HG03025 (cell line): Measurements from ENCODE around the gene ADAMTS17.

ENCODE experiments used
- ATAC-seq: cut with Tn5 transposase; IDR thresholded peaks from one replicate; pipeline ENCODE4 v1.9.1; 2021; ENCODE audit warnings: mild to moderate bottlenecking, moderate library complexity; ENCODE audit not compliant: unreplicated experiment, low FRiP score

The ADAMTS17 gene

DNA sequence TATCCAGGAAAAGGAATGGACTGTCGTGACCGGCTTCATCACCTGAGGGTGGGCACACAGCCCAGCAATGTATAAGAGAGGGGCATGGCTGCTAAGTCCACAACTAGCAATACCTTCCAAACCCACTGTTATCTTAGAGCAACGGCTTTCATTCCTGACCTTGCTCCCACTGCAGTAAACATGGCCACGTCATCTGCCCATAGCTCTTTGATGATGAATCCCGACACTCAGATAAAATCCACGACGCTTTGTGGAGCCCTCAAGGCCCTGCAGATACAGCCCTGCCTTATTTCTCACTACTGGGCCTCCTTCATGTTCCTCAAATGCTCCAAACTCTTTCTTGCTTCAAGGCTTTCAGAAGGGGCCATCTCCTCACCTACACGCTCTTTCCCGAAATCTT lies 114.0 kb downstream of the ADAMTS17 start:
- ATAC-seq, result no peak

DNA sequence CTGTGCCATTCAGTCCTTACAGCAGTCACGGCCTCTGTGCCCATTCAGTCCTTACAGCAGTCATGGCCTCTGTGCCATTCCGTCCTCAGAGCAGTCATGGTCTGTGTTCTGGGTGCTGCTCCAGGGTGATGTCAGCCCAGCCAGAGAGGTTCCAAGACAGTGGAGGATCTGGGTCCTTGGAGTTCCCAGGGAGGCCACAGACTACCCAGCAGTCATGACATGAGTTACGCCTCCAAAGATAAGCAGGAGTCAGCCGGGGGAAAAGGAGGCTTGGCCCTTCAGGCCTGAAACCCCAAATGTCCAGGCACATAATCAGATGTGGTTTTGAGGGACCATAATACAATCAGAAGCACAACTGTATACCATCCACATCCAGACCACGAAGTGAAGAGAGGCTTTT lies 115.7 kb downstream of the ADAMTS17 start:
- no peak for ATAC-seq

DNA sequence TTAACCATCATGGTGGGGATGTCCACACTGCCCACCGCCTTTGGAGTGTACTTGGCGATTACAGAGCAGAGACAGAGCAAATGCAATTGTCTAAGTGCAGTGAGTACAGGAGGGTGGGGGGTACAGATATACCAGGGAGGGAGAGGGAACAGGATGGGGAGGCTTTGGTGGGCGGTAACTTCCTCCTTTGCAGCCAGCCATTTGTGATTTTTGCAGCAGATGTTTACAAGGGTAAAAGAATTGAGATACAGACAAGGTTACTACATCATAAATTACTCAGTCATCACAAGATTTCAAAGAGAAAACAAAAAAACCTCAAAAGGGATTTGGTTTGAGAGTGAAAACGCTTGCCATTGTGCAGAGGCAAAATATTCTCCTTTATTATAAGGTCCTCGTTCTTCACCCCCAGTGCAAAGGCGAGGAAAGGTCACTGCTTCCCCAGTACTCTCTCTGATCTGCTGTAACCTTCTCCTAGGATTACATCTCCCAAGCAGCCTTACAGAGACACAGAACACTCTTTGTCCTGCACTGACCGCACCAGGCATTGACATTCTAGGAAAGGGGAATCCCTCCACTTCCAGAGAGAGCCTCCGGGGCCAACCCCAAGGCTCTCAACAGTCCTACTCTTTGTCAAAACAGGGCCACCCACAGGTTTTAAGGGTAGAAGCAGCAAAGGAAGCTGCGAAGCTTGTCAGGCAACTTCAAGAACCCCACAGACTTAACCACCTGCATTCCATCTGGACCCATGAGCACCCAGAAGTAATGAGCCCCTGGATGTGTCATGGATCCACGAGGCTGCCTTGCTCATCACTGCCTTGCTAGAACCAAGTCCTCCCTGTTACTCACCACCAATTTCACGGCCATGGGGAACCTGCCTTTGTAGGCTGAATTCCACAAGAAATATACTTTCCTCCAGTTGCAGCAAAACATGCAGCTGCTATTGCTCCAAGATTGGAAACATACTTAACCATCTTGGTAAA lies 117.3 kb downstream of the ADAMTS17 start:
- ATAC-seq, result no peak

DNA sequence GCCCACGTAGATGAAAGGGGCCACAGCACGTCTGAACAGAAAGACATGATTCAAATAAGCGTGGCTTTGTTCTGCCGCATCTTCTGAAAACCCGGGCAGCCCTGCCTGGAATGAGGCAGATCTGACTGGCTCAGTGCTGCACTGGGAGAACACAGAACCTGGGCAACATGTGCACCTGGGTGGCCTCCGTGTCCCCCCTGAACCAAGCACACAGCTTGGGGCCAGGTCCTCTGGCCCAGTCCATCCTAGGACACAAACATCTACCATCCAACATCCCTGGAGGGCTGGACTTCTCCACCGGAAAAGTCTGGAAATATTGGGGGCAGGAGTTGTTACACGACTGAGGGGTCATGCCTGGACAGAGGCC lies 119.4 kb downstream of the ADAMTS17 start:
- no peak for ATAC-seq

DNA sequence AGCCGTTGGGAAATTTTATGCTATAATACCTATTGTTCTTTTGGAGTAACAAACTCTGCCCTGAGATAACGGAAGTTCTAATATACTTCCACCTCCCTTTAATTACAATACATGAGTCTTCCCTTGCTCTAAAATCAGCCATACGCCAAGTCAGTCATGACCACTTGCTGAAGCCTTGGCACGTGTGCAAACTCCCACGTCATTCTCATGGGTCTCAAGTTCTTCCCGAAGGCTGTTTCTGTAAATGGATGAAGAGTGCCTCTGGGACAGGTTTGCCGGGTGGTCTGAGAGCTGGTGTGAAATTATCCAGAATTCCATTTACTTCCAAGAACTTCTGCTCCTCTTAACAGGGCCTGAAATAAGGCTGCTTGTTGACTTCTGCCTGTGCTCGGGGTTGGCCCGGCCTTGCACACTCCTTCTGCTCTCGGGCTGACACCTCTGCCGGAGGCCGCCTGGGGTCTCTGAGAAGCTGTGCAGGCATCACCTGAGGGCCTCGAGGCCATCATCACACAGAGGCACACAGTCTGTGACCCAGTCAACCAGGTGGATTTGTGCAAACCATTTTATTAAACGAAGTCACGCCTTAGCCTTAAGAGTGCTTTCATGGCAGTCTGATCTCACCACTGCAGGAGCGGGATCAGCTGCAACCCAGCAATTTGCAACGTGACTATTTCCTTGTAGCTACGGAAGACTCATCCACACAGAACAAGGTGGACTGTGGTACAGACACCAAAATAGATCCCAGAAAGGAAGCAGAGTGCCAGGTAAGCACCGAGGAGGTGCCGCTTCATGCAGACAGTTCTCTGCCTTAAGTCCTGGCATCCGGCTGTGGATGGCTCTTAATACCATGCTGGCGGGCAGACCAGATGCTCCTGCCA lies 120.1 kb downstream of the ADAMTS17 start:
- no peak for ATAC-seq

DNA sequence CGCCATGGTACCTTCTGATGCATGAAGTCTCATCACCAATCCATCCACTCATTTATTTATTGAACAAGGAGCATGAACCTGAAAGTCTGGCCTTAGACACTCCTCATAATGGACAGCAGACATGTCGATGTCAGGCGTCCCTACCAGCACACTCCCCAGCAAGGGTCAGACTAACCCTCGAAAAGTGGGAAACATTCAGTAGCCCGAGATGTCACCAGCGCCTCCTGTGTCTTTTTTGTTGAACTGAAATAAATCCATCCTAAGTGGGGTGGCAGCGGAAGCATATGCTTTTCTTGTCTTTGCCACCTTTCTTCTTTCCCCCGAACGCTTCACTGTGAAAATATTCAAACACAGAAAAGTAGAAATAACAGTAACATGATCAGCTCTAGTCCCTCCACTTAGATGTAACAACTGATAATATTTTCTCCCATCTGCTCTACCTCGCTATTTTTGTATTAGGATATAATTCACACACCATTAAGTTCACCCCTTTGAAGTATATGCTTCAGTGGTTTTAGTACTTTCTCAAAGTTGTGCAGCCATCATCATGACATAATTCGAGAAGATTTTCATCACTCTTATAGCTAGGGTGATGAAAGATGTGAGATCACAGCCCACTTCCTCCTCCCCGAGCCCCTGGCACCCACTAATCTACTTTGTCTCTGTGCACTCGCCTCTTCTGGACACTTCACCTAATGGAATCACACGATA lies 121.6 kb downstream of the ADAMTS17 start:
- ATAC-seq, result no peak

DNA sequence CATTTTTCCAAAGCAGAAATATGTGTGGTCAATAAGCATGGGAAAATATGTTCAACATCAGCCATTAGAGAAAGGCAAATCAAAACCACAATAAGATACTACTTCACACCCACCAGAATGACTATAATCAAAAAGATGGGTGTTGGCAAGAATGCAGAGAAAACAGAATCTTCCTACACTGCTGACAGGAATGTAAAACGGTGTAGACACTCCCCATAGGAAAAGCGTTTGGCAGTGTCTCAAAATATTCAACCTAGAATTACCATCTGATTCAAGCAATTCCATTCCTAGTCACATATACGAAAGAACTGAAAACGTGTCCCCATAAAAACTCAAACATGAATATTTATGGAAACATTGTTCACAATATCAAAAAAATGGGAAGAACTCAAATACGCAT lies 123.3 kb downstream of the ADAMTS17 start:
- ATAC-seq, result no peak

DNA sequence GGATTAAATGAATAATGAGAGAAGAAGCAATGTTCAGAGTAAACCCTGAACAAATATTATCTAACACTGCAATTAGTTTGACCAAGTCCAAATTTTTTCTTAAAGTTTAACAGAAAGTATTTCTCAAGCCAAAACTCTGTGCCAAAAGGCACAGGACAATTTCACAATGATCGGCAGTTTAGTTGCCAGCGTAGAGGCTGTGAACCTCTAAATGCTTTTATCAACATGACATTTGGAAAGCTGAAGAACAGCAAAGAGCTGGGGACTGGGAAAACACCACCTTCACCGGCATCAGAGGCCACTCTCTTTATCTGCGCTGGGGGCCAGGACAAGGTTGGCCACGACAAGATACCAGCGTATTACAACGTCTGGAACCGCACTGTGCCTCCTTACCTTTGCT lies 125.6 kb downstream of the ADAMTS17 start:
- no peak for ATAC-seq

DNA sequence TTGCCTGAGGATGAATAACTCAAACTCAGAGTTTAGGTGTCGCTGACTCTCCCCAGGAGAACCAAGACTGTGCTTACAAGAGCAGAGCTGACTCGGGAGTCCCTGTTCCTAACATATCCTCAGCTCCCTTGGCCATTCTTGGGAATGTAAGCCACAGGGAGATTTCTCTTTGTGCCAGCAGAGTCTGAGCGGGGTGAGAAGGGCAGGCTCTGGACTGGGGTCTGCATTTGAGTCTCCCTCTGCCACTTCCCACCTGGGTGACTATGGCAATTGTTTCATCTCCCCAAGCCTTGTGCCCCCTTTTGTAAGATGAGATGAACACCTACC lies 126.0 kb downstream of the ADAMTS17 start:
- no peak for ATAC-seq

DNA sequence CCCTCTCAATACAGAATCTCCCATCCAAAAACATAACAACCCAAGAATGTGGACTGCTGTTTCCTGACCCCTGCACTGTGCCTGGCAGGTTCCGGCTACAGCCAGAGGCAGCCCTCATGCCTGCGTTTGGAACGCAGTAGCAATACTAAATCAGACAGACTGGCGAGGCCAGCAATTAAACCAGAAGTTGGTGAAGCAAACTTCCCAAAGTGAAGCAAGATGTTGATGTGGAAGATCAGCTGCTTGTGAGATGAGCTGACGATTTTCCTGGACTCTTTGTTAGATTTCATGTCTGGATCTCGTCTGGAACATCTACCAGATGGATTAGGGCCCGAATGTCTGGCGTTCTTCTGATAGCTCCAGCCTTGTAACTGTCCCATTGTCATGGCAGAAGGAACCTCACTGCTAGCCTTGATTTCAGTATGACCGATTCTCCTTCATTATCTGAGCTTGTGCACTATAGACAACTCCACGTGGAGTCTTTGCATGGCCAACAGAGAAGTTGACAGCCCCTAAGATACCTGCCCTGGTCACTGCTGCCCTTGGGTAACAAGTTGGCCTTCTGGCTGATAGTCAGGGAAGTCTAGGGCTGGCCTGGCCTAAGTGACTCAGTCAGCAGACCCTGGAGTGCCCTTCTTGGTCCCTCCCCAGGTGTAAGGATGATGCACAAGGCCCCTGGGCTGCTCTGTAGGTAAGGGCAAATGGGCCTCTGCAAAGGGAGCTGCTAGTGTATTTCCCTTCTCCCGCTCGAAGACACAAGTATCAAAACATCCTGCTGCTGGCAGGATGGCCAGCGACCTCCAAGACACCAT lies 126.5 kb downstream of the ADAMTS17 start:
- no peak for ATAC-seq

DNA sequence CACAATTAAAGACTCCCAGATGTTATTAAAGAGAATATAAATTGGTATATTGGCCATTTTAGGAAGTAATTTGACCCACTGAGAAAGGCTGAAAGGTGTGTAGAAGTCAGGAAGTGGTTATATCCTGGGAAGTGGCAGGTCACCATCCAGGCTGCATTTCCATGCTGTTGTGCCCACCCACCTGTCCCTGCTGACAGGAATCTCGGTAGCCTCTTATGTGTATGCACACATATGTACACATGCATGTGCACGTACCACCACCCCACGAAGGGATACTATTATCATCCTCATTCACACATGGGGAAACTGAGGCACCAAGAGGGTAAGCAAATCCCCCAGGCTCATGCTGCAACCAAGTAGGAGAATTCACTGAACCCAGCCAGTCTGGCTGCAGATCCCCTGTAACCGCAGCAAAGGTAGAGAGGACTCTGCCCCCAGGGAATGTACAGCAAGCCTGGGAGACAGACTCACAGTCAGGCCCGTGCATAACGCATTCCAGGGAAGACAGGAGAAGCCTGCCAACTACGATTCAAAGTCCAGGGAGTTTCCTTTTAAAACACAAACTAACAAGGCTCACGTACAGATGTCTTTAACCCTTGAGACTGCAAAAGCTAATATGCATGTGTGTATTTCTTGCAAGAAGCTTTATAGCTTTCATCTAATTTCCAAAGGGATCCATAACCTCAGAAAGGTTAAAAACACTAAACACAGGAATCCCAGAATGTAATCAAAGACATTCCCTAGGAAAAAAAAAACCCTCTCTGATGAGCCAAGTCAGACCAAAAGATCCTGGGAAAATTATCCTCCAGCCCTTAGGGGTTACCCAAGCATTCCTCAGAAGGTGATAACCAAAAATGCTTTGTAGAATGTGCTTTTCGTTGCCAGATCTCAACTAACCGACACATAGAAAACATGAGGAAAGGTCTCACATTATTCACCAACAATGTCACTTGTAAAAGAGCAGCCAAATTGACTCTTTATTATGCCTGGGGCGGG lies 129.6 kb downstream of the ADAMTS17 start:
- no peak for ATAC-seq

DNA sequence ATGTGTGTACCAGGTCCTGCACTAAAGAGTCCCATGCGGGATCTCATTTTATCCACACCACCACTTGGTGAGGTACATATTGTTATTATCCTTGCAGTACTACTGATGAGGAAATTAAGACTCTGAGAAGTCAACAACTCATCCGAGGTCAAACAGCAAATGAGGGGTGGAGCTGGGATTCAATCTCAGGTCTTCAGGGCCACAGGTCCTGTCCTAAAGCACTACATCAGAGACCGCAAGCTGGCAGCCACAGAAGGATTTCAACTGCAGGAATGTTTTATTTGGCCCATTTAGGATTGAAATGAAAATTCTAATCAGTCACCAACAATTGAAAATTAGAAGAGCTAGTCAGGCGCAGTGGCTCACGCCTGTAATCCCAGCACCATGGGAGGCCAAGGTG lies 131.4 kb downstream of the ADAMTS17 start:
- ATAC-seq, result no peak

DNA sequence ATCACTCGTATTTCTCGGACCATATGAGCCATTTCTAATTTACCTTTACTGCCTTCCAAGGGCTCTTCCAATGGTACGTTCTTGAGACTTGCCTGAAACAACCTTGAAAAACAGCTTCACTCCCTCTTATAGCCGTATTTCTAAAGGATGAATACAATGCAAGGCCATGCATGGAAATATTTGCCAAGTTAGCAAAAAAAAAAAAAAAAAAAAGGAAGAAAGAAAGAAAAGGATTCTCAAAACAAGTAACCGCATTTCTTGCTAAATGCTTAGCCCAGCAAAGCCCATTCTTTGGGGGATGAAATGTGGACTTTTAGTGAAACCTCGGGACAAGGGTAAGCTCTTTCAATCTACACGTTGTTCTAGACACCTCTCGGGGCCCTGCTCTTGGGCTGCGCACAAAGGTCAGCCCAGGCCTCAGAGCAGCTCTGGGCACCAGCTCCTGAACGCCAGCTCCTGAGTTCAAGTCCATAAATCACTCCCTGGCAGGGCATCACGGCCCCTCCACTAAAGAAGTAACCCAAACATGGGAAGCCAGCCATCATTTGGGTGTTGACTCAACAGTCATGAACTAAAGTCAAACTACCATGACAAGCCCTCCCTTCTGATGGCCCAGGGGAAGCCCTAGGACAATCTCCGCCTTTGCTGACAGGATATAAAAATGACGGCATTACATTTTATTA lies 132.7 kb downstream of the ADAMTS17 start:
- no peak for ATAC-seq

DNA sequence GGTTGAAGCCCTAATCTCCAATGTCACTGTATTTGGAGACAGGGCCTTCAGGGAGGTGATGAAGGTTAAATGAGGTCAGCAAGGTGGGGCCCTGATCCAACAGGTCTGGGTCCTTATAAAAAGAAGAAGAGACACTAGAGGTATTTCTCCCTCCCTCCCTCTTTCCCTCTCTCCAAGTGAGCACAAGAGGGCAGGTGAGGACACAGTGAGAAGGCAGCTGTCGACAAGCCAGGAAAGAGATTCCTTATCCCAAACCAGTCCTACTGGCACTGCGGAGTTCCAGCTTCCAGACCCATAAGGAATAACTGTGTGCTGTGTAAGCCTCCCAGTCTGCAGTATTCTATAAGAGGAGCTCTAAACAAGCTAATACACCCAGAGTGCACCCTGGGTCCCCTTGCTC lies 134.7 kb downstream of the ADAMTS17 start:
- ATAC-seq, result no peak

DNA sequence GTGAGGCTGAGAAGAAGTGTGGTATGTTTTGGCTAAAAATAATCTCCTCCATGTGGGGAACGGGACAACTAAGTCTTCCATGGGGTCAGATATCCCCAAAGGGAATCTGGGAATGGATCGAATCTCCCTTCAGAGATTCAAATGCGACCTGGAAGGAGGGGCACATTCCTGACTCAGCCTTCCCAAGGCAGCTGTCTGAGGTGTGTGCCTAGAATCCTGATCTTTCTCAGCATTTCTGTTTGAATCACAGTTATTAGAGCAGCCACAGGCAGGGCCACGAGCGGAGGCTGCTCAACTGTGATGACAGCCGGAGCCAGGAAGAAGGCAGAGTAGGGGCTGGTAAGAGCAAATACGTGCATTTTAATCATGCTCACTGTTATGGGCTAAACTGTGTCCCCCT lies 135.1 kb downstream of the ADAMTS17 start:
- ATAC-seq, result no peak

DNA sequence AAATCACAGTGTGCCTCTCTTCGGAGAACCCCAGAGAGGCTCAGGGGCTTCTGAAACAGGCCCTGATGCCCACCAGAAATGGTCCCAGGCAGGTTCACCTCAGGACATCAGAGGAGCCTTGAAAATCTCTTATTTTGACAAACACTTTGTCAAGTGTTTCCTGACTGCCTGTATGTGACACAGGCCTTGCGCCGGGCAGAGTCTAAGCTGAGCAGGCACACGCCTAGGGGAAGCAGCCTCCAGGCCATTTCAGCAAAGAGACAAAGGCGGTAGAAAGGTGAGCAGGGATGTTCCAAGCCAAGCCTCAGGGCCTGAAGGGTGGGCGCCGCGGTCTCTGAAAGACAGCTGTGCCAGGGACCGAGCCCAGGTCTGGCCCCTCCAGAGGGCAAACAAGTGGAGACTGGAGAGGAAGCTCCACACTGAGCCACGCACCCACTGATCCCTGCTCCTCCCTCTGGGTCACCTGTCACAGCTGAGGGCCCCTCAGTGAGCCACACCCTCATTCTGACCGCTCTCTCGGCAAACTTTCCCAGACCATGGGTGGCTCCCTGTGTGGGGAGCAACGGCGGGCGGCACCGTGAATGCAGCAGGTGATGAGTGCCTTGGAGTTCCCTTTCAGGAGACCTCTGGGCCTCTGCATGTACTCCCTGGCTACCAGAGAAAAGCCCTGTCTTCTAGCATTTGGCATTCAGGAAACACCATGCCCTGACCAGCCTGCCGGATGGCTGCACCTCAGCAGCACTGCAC lies 136.1 kb downstream of the ADAMTS17 start:
- no peak for ATAC-seq

DNA sequence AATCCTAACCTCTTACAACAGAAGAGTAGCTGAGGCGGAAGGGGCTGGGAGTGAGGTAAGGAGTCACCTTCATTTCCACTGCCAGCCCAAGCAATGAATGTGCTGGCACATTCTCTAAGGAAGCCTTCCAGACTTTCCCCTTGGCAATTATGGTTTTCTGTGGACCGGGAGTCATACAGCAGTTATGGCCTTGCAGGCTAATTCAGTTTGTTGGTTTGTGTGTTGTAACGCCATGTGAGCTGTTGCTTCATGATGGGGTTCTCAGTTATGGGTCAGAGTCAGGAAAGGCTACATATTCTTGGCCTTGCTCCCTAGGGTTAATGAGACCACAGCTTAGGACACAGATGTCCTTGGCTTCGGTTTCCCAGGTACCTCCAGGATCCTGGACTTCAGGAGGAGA lies 137.0 kb downstream of the ADAMTS17 start:
- ATAC-seq, result no peak

DNA sequence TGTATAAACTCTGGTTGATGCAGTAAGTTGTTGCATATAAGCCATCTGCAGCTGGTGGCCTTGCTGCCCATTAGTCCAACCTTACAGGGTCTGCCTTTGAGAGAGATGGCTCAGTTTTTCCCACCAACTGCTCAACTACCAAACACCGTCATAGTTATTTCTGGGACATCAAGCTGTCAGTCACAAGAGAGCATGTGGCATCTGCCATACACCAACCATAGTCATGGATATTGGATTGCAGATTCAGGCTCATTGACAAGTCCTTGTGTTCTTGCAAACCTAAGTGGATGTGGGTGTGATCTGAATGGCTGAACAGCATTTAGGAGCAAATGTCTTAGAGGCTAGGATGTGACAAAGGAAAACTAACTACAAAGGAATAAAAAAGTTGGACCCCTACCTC lies 137.6 kb downstream of the ADAMTS17 start:
- ATAC-seq, result no peak
